ENCODE measurements around the gene PROKR1.
"Not testable (repeated sequence)": the region's sequence is repeated elsewhere in the genome, so short reads cannot be mapped to it uniquely, and the experiment has no call there.

The PROKR1 gene

DNA sequence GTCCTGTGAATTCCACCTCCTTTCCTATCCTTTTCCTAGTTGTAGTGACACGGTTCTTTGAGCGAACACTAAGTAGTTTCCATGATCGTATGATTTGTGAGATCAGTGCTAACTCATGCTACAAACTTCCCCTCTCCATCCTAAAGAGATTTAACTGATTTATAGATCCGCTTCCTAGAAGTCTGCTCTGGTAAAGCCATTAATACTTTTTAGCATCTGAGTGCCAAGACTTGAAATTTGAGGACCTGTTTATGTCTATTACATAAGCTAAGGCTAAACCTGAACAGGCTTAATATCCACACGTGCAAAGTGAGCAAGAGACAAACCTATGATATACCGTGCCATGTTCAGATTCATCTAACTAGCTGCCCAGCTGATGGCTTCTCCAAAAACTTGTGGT, 14.9 kb downstream of the PROKR1 start:
- DNase-seq (ENCODE audit: low spot score): no peak

DNA sequence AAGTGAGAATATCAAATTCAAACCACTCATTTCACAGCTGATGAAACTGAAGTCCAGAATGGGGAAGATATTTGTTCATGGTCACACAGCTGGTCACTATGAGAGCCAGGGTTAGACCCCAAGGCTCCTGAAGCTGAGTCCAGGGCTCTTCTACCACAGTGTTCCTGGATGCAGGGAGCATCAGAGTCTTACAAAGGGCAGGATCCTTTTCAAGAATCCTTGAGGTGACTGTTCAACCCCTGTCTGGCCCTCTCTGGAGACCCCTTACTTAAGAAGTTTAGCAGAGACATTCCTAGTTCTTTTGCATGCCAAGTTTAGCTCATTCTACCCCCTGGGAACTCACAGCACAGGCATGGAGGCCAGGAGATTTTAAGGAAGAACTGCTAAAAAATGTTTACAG, 15.7 kb downstream of the PROKR1 start:
- no peak for DNase-seq (ENCODE audit: low spot score)

DNA sequence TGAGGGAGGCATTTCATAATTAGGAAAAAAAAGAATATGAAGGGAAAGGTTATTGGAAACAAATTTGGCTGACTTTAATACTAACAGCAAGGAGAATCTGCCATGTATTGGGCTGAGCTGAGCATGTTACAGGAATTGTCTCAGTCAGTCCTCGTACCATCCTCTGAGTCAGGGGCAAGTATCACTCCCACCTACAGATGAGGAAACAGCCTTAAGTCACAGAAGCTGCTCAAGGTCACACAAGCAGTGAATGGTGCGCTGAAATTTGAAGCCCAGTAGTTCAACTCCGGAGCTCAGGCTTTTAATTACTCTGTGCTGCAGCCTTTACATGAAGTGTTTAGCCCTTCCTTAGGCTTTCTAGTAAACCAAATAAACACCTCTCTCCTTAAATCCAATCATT, 17.3 kb downstream of the PROKR1 start:
- DNase-seq (ENCODE audit: low spot score): no peak

DNA sequence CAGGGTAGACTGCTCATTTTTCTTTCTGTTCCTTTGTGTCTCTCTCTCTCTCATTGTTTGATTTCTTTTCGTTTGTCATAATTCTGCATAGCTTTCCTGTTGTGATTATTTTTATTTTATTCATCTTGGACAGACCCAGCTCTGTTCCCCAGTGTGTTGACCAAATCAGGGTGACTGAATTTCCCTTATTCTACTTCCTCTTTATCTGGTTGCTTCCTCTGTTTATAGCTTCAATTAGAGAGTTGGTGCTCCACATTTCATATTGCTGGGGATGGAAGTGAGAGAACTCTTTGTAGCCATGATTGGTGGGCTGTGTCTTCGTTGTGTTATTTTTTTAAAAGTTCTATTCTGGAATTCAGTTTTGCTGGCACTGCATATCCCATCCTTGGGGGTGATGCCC, 19.1 kb downstream of the PROKR1 start:
- no peak for DNase-seq (ENCODE audit: low spot score)

DNA sequence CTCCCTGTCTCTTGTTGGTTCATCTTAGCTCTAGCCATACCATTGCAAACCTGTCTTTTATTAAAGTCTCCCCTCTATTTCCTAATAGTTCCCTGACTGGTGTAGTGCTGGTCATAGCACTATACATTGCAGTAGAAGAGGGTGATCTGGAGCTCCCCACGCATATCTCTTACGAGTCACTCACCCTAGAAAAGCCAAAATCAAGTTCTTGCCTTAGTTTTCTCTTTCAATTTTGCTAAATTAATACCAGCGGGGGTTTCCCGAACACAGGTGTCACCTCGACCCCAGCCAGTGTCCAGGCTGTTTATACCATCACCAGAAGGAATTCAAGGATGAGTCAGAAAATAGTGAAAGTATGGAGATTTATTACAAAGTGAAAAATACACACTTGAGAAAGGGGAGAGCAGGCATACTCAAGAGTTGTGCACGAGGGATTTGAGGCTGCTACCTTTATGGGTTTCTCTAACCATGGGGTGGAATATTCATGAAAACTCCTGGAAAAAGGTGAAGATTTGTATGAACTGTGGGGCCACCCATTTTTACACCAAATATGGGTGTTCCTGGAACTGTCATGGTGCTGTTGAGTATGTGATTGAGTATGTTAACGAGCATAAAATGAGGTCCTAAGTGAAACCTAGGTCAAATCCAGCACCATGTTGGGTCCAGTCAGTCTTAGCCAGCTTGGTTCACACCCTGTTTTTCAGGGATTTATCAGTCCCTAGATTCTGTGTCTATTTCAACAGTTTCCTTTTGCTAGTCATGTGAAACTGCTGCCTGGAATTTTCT, 20.2 kb downstream of the PROKR1 start:
- no peak for DNase-seq (ENCODE audit: low spot score)

DNA sequence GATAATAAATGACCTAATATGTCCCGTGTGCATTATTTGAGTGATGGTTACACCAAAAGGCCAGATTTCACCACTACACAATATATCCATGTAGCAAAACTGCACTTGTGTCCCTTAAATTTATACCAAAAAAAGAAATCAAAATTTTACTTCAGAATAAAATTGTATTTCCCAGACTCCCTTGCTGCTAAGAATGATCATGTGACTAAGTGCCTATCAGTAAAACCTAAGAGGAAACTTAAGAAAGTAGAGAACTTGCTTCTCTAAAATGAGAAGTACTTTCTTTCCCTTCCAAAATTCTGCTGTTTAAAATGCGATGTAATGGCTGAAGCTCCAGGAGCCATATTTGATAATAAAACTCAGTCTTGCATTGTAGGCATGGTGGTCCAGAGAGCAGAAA, 24.0 kb downstream of the PROKR1 start:
- DNase-seq (ENCODE audit: low spot score): no peak

DNA sequence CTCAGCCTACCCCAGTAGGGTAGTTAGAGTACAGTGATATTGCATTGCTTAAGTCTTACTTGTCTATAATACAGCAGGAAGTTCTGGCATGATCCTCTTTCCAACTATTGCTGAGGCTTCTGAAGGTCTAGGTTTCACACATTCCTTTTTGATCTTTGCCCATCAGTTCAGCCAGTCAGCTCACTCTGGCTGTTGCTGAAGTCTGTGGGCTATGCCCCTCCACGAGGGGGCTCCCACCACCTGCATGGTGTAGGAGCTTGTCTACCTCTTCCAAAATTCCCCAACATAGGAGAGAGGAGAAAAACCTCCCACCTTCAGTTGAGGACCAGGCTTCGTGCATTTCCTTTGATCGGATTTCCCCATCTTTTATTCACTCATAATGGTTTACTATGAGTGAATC, 26.3 kb downstream of the PROKR1 start:
- DNase-seq (ENCODE audit: low spot score): no peak

DNA sequence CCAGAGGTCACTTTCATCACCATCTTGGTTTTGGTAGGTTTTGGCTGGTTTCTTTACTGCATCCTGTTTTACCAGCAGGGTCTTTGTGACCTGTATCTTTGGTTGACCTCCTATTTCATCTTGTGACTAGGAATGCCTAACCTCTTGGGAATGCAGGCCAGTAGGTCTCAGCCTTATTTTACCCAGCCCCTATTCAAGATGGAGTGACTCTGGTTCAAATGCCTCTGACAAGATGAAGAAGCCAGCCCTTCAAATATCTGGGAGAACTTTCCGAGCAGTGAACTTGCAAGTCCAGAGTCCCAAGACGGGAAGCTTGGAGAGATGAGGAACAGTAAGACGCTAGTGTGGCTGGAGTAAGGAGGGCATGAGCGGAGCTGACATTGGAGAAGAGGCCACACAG, 28.6 kb downstream of the PROKR1 start:
- DNase-seq (ENCODE audit: low spot score): no peak

DNA sequence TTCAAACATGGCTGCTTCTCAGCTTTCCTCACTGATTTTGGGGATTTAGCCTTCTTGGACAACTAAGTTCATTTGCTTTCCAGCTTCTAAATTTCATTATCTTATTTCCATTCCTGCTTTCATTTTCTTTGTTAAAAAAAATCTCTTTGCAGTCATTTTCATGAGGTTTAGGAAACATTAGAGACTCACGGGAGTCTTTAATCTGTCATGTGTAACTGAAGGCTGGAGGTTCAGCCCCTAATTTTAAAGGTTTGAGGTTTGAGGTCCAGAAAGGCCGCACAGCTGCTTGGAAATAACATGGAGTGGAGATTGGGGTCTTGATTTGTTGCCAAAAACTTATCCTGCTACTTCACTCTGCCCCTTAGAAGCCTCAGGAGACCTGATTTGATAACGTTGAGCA, 30.3 kb downstream of the PROKR1 start:
- no peak for DNase-seq (ENCODE audit: low spot score)

DNA sequence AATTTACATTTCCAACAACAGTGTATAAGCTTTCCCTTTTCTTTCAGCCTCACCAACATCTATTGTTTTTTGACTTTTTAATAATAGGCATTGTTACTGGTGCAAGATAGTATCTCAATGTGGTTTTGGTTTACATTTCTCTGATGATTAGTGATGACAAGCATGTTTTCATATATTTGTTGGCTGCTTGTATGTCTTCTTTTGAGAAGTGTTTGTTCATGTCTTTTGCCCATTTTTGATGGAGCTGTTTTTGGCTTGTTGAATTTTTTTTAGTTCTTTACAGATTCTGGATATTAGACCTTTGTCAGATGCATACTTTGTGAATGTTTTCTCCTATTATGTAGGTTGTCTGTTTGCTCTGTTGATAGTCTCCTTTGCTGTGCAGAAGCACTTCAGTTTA, 32.1 kb downstream of the PROKR1 start:
- no peak for DNase-seq (ENCODE audit: low spot score)

DNA sequence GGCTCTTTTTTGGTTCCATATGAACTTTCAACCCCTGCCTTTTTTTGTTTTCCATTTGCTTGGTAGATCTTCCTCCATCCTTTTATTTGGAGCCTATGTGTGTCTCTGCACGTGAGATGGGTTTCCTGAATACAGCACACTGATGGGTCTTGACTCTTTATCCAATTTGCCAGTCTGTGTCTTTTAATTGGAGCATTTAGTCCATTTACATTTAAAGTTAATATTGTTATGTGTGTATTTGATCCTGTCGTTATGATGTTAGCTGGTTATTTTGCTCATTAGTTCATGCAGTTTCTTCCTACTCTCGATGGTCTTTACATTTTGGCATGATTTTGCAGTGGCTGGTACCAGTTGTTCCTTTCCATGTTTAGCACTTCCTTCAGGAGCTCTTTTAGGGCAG, 34.5 kb downstream of the PROKR1 start:
- DNase-seq (ENCODE audit: low spot score): not testable (repeated sequence)

DNA sequence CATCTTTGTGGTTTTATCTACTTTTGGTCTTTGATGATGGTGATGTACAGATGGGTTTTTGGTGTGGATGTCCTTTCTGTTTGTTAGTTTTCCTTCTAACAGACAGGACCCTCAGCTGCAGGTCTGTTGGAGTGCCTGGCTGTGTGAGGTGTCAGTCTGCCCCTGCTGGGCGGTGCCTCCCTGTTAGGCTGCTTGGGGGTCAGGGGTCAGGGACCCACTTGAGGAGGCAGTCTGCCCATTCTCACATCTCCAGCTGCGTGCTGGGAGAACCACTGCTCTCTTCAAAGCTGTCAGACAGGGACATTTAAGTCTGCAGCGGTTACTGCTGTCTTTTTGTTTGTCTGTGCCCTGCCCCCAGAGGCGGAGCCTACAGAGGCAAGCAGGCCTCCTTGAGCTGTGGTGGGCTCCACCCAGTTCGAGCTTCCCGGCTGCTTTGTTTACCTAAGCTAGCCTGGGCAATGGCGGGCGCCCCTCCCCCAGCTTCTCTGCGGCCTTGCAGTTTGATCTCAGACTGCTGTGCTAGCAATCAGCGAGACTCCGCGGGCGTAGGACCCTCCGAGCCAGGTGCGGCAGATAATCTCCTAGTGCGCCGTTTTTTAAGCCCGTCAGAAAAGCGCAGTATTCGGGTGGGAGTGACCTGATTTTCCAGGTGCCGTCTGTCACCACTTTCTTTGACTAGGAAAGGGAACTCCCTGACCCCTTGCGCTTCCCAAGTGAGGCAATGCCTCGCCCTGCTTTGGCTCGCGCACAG, 36.0 kb downstream of the PROKR1 start:
- DNase-seq (ENCODE audit: low spot score): not testable (repeated sequence)

DNA sequence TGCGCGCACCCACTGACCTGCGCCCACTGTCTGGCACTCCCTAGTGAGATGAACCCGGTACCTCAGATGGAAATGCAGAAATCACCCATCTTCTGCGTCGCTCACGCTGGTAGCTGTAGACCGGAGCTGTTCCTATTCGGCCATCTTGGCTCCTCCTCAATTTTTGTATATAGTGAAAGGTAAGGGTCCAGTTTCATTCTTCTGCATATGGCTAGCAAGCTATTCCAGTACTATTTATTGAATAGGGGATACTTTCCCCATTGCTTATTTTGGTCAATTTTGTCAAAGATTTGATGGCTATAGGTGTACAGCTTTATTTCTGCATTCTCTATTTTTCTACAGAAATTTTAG, 36.5 kb downstream of the PROKR1 start:
- DNase-seq (ENCODE audit: low spot score): not testable (repeated sequence)

DNA sequence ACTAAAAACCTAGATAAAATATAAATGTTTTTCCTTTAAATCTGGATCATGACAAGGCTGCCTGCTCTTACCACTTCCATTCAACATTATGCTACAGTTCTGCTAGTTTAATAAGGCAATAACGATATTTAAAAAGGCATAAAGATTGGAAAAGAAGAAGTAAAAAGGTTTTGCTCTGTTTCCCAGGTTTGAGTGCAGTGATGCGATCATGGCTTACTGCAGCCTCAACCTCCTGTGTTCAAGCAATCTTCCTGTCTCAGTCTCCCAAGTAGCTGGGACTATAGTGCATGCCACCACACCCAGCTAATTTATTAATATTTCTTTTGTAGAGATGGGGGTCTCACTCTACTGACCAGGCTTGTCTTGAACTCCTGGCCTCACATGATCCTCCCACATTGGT, 40.8 kb downstream of the PROKR1 start:
- no peak for DNase-seq (ENCODE audit: low spot score)

DNA sequence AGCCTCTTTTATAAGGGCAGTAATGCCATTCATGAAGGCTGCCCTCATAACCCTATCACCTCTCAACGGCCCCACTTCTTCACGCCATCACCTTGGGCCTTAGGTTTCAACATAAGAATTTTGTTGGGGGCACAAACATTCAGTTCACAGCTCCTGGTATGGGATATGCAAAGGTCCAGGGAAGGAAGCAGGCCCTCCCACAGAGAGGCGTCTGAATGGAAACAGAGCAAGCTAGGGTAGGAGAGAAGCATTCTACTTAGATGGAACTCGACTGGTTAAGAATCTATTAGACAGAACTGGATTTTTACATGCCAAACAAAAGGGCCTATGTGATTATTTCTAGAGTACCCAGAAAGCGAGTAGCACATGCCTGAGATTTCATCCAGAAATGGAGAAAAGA, 42.8 kb downstream of the PROKR1 start:
- no peak for DNase-seq (ENCODE audit: low spot score)

DNA sequence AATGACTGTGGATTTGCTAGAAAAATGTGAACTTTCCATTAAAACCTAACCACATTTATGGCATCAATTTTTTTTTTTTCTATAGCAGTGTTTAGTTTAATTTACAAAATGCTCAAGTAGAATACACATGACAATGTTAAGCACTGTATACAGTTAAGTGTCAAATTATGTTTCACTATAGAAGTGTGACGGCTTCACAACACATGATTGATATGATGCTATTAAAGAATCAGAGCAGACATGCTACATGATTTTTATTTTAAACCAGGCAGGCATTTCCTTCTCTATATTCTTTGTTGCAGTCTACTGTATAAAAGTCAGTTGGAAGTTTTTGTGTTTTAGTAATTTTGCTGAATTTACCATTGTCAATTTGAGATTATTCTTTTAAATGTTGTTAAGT, 43.6 kb downstream of the PROKR1 start:
- no peak for DNase-seq (ENCODE audit: low spot score)

DNA sequence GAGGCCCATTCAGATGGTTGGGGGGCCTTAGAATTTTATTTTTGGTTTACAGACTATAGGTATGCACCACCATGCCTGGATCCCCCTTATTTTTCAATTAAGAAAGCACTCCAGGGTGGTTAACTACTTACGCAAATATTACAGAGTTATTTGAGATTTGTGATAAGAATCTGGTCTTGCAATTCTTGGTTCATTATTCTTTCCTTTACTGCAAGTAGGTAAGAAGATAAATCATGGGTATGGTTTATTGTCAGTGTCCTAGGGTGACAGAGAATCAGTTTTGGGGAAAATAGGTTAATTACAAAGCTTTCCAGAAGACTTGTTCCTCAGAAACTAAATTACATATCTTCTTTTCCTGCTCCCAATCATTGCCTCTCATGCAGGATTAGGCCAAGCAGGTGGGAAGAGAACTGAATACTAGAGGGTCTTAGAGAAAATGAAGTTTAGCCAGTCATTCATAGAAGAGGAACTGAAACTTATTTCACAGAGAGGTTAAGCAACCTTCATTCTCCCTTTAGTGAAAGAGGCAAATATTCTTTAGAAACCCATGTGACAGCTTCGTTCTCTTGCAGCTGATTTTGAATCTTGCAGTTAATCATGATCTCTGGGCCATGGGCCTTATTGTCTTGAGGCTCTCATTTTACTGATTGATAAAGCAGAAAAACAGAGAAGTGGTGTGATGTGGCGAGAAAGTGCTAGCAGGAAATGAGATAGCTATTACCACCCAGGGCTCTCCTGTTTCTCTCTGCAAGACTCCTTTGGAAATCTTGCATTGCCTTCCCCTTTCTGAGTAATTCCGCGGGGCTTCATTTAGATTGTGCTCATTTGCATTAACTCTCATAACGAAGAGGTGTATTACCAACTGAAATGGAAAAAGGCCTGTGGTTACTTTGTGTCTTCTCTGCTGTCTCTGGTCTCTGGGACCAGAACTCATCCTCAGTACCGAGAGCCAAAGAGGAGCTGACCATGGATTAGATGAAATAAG, 46.5 kb downstream of the PROKR1 start:
- DNase-seq (ENCODE audit: low spot score): no peak

DNA sequence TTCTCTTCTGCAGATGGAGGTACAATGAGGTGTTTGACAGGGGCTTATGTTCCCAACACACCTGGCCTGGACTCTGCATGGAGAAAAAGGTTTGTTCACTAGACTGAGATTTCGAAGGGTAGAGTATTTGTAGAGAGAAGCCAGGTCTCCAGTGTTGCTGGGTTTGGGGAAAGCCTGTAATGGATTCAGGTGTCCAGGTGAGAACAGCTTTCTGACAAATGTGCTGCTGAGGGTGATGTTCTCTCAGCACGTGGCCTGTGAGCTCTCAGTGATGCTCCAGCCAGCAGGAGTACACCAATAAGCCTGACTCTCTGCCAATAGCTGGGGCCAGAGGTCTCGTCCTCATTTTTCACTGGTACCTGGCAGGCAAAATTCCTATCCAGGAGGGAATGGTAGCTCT, 47.5 kb downstream of the PROKR1 start:
- DNase-seq (ENCODE audit: low spot score): no peak

DNA sequence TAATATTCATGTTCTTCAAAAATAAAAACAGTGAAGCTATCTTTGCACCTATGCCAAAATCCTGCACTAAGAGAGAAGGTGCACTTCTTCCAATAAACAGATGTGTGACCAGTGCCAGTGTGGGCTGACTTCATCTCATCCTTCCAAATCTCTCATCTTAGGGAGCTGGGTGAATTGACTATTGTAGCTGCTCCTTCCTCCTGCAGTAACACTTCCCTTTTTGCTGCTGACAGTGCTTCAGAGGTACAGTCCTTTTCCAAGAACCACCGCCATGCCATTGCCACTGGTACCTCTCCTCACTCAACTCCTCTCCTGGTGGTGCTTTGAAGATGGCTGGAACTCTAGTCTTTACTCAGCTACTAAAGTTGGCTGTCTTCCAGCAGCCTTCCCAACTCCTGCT, 49.1 kb downstream of the PROKR1 start:
- DNase-seq (ENCODE audit: low spot score): no peak

DNA sequence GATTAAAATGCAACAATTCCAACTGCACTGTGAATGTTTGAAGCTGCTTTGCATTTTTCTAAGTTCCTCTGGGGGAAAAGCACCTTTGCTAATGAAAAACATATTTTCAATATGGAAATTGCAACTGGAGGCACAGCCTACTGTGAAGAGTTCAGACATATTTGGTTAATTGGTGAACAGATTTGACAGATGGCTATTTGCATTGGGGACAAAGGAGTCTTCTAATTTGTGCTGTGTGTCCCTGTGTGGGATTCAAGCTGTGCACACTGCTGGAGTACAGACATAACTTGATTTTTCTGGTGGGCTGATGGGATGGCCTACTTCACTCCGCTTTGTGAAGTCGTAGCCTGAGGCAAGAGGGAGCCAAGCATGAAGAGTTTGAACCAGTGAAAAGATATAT, 50.6 kb downstream of the PROKR1 start:
- DNase-seq (ENCODE audit: low spot score): no peak

DNA sequence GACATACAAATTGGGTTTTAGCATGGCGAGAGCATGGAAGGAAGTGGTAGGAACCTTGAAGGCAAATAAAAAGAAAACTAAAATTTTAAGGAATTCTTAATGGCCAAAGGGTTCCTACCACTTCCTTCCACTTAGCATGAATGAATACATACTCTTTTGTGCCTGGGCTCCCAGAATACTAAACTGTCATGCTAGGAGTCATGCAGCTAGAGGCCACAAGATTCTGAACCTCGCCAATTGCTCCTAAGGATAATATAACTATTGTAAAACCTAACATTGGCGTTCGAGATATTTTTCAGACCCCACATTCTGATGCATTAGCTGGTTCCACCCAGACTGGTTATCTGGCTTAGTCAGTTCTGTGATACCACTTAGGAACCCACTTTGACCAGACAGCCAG, 52.6 kb downstream of the PROKR1 start:
- no peak for DNase-seq (ENCODE audit: low spot score)

DNA sequence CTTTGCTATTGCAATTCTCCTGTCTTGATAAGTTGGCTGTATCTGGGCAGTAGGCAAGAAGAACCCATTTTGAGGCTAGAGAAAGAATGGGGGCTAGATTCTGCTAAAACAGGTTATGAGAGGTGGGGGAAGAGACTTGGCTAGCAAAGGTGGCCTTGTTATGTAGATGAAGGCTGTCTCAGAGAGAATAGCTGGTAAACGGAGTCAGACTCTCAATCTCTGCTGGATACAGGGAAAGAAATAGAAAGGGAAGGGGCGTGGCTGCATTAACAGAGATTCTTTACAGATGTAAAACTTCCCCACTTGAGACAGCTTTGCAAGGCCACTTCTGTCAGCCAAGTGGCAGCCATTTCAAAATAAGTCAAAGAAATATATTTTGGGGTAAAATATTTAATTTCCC, 53.2 kb downstream of the PROKR1 start:
- no peak for DNase-seq (ENCODE audit: low spot score)

Measured in CD4-positive, alpha-beta T cell treated with Interleukin-6 at 100 ng/mL for 8 hours (primary cell).